GM19452 (cell line): Measurements from ENCODE around the gene MYH6.

Experiments used
- ATAC-seq: cut with Tn5 transposase; IDR thresholded peaks from one replicate; pipeline ENCODE4 v1.9.1; 2021; ENCODE audit not compliant: unreplicated experiment

Gene MYH6

DNA sequence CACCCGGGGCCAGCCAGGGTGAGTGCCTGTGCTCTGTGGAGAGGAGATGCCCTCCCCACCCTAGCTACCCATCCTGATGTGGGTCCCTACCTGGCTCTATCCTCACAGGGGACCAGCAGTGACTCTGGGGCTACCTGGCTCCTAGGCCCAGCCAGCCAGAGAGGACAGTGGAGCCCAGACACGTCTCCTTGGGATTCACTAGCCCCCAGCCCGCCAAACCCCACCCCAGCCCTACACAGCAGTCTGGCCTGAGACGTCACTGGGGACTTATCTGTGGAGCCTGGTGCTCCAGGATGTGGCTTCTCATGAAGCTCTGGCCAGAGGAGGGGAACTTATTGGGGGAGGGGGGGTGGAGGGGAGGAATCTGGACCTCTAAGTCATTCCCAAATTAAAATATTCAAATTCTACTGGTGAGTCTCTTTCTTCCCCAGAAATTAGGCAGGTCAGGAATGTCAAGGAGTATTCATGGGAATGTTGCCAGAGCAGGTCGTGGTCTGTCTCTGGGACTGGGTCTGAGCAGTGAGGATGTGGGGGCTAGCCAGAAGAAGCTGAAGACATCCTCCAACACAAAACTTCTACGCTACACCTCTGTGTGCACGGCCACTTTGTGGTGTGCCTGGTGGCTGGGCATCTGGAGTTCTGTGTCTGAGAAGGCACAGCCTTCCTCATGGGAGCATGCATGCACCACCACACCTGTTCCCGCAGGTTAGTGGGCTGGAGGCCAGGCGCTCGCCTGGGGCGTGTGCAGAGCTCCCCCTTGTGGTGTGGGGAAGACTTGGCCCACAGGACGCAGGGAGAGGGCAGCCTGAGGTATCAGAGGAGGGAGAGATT lies 28.5 kb downstream of the MYH6 start:
- ATAC-seq, result no peak

DNA sequence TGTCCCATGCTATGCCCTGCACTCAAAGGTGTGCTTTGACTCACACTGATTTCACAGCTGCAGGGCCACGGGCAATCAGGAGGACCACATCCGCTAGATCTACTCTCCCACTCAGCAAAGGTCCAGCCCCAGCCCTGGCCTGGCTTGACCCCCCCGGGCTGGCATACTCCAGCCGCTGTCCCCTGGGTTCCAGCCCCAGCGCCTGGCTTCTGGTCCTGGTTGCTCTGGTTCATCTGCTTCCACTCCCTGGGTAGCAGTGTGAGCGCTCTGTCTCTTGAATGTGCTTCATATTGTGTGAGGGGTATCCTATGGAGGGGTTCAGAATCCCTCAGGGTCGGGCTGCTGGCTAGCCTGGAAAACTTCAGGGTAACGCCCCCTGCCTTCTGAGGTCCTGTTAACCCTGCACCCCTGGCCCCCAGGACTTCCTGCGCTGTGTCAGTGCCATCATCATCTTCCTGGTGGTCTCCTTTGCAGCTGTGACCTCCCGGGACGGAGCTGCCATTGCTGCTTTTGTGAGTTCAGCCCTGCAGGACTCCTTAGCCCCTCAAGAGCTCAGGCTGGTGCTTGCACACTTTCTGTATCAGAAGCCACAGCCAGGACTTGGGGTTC lies 29.4 kb downstream of the MYH6 start:
- ATAC-seq, result no peak

DNA sequence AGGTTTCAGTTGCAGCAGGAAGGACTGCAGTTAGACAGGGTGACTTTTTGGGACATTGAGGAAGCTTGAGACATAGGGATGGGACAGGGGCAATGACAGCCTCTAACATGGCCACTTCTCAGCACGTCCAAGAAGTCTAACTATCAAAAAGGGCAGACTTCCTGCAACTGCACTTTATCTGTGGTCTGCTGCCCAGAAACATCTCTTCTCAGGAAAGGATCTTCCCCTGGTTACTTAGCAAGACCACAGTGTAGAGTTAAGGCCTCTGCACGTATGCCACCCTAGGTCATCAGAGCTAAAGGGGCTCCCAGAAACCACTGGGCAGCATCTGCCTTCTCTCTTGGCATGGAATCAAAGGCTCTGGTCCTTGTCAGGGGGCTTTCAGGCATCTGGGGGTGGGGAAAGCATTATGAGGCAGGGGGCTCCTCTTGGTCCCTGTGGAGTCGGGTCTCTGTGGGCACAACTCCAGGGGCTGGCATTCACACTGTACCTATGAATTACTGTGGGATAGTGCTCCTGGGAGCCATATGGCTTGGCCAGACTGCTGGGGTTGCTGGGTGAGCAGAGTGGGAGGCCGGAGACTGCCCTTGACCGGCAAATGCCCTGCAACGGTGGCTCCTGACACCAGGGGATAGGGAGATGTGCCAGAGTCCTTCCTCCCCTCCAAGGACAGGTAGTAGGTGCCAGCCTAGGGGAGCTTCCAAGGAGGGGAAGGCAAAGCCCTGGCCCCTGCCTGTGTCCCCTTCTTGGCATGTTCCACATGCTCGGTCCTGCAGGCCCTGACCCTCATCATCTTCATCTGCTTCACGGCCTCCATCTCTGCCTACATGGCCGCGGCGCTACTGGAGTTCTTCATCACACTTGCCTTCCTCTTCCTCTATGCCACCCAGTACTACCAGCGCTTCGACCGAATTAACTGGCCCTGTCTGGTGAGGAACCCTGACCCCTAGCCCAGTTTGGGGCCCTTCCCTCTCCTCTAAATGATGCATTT lies 30.2 kb downstream of the MYH6 start:
- ATAC-seq, result no peak

DNA sequence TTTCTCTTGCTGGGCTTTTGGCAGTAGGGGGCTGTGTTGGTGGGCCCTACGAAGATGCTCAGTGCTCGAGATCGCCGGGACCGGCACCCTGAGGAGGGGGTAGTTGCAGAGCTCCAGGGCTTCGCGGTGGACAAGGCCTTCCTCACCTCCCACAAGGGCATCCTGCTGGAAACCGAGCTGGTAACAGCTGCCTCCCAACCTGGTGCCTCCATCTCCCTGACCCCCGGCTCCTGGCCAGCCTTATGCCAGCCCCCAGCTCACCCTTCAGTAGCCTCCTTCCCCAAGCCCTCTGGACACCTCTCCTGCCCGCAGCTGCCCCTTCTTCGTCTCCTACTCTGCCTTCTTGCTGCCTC lies 30.9 kb downstream of the MYH6 start:
- ATAC-seq, result no peak

DNA sequence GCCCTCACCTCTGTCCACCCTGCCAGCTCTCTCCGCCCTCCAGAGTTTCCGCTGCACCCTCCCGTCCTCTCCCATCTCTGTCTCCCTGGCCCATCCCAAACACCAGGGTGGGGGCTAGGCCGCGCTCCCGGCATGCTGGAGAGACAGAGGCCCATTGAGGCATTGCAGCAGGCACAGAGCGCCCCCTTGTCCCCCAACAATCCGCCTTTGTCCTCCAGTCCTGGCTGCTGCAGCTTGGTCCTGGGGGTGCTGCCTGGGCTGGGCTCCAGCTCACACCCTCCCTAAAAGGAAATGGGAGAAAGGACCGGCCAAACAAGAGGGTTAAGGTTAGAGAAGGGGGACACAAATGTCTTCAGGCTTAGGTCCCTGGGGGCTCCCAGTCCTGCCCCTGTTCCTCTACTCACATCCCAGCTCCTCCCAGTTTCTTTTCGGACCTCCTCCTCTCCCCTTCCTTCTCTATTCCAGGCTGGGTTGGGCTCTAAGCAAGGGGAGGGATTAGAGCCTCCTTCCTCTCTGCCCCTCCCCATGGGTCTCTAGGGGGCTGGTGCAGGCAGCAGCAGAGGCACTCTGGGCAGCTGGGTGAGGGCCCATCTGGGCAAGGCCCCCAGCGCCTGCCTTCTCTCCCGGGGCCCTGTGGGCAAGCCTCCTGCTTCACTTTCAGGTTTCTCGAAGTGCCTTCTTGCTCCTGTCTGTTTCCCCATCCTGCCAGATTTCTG lies 31.4 kb downstream of the MYH6 start, which contains the start of gene CMTM5:
CMTM5 (plus strand) TSS at position 565 of the 716 bp plus-strand sequence. CDS start 206 bp downstream, outside the sequence.
- ATAC-seq, result no peak

DNA sequence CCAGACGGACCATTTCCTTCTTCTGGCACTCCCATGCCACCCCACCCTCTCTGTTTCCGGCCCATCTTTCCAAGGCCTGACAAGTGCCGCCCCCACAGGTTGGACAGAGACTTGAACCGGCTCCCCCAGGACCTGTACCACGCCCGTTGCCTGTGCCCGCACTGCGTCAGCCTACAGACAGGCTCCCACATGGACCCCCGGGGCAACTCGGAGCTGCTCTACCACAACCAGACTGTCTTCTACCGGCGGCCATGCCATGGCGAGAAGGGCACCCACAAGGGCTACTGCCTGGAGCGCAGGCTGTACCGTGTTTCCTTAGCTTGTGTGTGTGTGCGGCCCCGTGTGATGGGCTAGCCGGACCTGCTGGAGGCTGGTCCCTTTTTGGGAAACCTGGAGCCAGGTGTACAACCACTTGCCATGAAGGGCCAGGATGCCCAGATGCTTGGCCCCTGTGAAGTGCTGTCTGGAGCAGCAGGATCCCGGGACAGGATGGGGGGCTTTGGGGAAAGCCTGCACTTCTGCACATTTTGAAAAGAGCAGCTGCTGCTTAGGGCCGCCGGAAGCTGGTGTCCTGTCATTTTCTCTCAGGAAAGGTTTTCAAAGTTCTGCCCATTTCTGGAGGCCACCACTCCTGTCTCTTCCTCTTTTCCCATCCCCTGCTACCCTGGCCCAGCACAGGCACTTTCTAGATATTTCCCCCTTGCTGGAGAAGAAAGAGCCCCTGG lies 32.4 kb downstream of the MYH6 start:
- ATAC-seq, result no peak

DNA sequence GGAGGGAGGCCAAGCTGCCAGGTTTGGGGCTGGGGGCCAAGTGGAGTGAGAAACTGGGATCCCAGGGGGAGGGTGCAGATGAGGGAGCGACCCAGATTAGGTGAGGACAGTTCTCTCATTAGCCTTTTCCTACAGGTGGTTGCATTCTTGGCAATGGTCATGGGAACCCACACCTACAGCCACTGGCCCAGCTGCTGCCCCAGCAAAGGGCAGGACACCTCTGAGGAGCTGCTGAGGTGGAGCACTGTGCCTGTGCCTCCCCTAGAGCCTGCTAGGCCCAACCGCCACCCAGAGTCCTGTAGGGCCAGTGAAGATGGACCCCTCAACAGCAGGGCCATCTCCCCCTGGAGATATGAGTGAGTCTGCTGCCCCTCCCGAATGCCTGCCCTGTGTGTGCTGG lies 35.0 kb downstream of the MYH6 start:
- ATAC-seq, result no peak

DNA sequence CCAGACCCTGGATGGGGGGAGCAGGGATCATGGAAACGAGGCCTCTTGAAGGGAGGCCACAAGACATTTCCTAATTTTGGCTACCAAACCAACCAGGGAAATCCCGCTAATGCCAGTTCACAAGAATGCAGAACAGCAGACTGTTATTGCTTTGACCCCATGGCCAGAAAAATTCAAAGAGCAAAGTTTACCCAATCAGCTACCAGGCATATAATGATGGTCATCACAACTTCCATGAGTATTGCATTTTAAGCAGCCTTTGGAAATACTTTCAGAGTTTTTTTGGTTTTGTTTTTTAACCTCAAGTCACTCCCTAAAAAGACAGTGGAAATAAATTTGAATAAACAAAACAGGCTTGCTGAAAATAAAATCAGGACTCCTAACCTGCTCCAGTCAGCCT lies 35.6 kb downstream of the MYH6 start, which contains the start of gene IL25:
IL25 (plus strand) TSS at position 301 of the 400 bp plus-strand sequence.
- no peak for ATAC-seq

DNA sequence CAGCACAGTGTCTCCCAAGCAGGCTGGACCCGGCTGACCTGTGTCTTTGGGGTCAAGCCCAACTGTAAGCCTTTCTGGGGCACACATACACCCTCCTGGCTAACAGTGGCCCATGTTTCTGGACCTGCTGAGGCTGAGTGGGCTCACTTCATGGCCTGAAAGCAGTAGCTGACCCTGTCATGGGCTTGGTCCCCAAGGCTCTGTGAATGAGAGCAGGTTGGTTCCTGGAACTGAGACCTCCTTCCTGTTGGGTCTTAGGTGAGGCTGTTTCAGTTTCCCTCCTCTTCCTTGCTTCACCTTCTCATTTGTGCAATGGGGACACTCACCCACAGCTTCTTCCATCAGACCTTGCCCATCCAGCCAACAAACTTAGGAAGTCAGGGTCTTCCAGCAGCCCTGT lies 36.2 kb downstream of the MYH6 start:
- no peak for ATAC-seq

DNA sequence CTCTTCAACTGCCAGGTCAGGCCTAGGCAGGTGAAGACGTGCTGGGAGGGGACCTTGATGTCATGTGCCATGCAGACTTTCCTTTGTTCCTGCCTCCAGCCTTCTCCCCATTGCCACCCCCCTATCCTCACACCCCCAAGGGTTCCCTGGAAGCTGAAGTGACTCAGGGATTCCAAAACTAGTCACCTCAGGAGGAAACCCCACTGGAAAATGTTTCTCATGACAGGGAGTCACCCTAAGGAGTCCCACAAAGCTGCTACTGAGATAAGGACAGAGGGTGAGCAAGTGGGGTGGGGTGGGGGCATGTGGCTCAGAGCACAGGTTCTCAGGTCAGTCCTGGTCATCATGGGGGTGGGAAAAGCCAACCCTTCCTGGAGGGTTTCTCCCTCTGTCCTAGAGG lies 37.9 kb downstream of the MYH6 start:
- no peak for ATAC-seq

DNA sequence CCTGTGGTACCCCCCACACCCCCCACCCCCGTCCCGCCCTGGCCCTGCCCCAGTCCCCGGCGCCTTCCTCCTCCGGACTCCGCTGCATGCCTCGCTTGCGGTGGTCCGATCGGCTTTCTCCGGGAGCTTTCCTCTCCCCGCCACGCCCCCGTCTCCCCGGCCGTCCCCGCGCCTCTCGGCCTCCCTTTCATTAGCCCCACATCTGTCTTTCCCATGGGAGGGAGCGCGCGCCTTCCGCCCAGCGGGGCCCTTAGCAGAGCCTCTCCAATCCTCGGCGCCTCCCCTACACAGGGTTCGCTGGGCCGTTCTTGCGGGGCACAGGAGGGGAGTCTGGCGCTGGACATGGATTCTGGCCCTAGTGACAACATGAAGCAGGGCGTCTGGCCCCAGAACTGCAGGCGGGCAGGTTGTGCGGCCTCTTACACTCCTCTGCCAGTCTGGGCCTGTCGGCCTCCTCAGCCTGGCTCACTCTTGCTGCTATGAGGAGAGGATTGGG lies 41.6 kb downstream of the MYH6 start:
- no peak for ATAC-seq

DNA sequence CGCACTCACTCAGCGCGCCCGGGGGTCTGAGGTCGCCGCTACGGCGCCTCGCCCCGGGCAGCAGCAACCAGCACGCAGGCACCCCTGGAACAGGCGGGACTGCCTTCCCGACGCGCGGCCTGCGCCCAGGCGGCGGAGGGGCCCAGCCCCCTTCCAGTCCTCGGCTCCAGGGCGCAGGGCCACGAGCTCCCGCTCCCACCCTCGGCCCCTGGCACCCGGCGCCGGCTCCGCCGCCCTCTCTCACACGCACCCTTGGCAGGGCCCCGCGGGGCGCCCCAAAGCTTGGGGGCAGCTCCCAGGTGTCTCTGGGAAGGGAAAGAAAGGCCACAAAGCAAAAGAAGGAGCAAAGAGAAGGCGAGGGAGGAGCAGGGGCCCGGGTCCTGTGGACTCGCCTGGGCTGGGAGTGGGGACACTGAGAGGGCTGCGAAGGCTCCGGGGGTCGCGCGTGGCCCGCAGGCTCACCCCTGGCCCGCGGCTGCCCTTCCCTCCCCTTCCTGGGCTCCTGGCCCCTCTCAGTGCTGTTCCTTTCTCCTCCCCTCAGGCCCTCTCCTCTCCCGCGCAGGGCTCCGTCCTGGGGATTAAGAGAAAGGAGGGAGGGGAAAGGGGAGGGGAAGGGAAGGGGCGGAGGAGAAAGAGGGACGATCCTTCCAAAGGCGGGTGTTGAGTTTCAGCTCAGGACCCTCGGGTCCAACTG lies 42.2 kb downstream of the MYH6 start:
- no peak for ATAC-seq

DNA sequence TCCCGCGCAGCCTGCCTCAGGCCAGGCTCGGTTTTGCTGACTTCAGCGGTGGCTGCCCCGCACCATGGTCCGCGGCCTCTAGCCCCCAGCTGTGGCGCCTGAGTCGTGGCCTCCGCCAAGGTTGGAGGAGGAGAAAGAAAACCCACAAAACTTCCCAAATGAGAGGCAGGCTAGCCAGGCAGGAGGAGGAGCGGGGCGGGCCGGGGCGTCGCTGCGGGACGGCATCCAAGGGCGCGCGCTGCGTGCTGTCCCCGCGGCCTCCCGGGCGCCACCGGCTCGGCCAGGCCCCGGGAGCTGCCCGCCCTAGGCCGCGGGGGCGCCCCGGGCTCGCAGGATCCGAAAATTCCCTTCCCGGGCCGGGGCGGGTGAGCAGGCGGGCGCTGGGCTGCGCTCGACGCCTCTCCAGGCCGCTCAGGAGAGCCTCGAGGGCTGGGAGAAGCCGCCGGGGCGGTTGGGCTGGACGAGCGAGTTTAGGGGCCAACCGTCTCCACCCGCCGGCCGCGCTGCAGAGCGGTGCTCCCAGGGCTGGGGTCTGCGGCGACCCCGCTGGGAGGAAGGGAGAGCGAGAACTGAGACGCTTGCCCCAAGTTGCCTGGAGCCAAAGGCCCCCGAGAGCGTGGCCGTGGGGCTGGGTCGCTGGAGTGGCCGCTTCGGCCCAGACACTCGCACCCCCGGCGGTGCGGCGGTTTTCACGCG lies 42.9 kb downstream of the MYH6 start, which contains the start of gene EFS:
EFS (minus strand) TSS at position 137 of the 696 bp plus-strand sequence. CDS start 147 bp downstream, outside the sequence.
- ATAC-seq, result no peak

DNA sequence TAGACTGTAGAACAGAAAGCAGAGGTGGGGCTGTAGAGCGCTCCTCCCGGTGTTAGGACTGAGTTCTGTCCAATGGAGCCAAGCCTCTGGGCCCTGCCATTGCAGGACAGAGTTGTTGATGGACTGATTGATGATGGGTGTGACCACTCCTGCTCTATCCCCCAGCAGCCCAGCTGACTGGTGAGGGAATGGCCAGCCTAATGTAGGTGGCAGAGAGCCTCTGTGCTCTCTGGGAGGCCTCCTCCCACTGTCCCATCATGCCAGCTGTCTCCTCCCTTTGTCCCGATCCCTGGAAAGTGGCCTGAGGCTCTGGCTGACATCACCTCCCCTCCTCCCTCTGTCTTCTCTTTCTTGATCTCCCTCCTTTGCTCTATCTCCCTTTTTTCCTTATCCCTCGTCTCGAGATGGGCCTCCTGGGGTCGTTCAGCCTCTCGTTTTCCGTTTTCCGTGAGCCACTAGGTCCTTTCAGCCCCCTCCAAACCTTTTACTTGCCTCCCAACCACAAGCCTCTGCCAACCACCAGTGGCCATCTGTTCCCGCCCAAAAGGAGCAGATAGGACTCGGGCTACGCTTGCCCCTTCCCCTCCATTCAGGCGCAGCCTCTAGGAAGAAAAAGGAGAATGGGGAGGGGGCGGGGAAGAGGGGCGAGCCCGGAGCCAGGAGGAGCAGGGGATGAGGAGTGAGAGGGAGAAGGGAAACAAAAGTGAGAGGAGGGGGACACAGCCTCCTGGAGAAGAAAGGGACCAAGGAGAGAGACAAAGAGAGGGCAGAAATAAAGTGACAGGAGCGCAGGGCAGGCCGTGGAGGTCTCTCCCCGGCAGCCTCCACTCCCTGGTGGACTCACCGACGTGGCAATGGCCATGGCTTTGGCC lies 43.7 kb downstream of the MYH6 start:
- ATAC-seq, result no peak

DNA sequence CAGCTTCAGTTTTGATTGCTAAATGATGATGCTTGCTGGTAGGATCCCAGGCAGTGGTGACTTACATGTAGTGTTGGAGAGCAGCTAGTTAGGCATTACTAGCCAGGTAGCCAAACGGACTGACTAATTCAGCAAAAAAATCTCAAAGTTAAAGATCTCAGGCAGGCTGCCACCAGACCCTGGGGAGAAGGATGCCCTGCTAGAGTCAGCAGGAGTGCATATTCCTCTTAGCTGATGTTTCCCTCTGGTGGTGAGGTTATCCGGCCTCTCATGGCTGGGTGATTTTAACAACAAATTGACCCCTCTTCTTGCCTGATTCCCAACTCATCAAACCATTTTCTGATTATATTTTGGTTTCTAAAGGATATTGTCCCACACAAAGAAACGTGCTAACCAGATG lies 45.9 kb downstream of the MYH6 start:
- no peak for ATAC-seq

DNA sequence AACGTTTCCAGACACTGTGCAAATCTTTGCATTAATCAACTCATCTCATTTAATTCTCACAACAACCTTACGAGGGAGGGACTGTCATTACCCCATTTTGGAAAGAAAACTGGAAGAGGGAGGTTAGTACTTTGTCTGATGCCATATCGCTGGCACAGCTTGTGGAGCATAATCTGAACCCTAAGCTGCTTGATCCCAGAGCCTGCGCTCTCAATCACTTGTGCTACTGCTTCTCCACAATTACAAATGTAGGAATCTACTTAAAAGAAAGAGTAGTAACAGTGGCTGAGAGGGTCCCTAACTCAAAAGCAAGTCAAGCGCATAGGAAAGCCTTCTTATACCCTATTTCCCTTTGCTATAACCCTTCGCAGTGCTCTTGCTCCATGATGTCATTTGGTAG lies 46.3 kb downstream of the MYH6 start:
- no peak for ATAC-seq

DNA sequence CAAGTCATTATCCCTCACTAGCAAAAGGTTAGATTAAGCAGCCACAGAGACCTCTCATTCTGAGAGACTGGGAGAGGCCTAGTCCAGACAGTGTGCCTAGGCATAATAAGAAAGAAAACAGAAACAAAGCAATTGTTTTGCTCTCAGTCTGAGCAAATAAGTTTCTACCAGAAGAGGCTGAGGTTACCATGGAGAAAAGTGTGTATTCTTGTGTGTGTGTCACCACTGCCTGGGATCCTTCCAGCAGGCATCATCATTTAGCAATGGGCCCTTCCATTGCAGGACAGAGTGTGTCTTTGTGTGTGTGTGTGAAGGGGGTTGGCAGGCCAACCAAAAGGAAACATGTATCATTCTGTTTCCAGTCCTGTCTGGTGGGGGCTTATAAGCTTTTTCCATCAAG lies 46.8 kb downstream of the MYH6 start:
- no peak for ATAC-seq

DNA sequence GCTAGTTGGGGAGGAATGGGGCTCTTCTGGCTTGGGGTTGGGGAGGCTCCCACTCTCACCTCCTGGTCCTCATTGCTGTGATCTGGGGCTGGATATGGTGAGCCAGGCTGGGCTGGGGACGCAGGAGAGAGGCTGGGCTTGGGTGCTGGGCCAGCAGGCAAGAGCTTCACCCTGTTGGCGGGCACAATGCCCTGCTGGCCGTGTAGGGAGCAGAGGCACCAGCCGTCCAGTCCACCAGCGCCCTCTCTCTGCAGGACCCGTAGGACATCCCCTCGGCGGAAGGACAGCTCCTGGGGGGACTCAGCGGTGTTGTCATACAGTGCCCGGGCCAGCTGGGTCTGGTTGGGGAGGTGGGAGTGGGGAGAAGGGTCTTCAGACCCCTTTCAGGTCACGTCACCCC lies 47.6 kb downstream of the MYH6 start:
- no peak for ATAC-seq
